Neural crest cell (in vitro differentiated cells): ENCODE data around the gene MIB2. TPM values are rescaled to one million over a fixed set of nuclear protein-coding genes. Genes with fewer than 3 reads are reported as not detected.
A peak's percentile ranks its signal among the peaks of the same experiment; 100 is the strongest.
"Not testable (repeated sequence)": the region's sequence is repeated elsewhere in the genome, so short reads cannot be mapped to it uniquely, and the experiment has no call there.

ENCODE experiments used
- DNase-seq: peaks from one replicate; pipeline ENCODE4 v3.0.0; 2021; ENCODE audit warnings: low read depth, mixed read lengths, low spot score
- H3K27ac Mint-ChIP-seq: one replicate; pipeline ENCODE4 v1.8.0; 2021; ENCODE audit warnings: mild to moderate bottlenecking, mixed read lengths; ENCODE audit not compliant: unreplicated experiment
- H3K27me3 Mint-ChIP-seq: 2 replicates; pipeline ENCODE4 v1.8.0; 2021; ENCODE audit warnings: low read depth, mild to moderate bottlenecking, mixed read lengths
- H3K36me3 Mint-ChIP-seq: 2 replicates; pipeline ENCODE4 v1.8.0; 2021; ENCODE audit warnings: low read depth, mild to moderate bottlenecking, mixed read lengths
- H3K4me1 Mint-ChIP-seq: 2 replicates; pipeline ENCODE4 v1.8.0; 2021; ENCODE audit warnings: mixed read lengths
- H3K4me3 Mint-ChIP-seq: one replicate; pipeline ENCODE4 v1.8.0; 2021; ENCODE audit warnings: mild to moderate bottlenecking, mixed read lengths
- H3K9me3 Mint-ChIP-seq: 2 replicates; pipeline ENCODE4 v1.8.0; 2021; ENCODE audit warnings: mixed read lengths
- total RNA-seq: library from RNA; stranded (reverse); gene quantifications from 2 replicates; pipeline ENCODE4 v1.2.1, GENCODE V29; 2021
- TF ChIP-seq, protein P1 (sequence below): fragments of 200-600 bp; sonication (generic); conservative IDR thresholded peaks from 2 replicates; pipeline ENCODE4 v1.5.0; 2021; ENCODE audit warnings: antibody characterized with exemption, mild to moderate bottlenecking

Gene MIB2
- total RNA-seq, 1 donor from 2014 or later = 105 TPM

DNA sequence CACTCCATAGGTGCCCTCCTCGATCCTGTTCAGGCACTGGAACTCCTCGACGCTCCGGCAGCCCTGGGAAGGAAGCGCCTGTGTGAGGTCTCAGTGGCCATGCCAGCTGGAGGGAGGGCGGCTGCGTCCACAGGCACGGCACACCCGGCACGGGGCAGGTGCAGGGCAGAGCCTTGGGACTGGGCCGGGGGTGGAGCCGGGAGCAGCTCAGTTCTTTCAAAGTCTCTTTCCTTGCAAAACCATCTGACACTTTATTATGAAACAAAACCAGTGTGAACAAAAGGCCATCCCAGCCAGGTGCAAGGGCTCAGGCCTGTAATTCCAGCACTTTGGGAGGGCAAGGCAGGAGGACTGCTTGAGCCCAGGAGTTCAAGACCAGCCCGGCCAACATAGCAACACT, 23.2 kb downstream of the MIB2 start:
- not testable (repeated sequence) for H3K4me1 Mint-ChIP-seq, H3K27me3 Mint-ChIP-seq, H3K27ac Mint-ChIP-seq, H3K36me3 Mint-ChIP-seq, DNase-seq, H3K9me3 Mint-ChIP-seq, H3K4me3 Mint-ChIP-seq

DNA sequence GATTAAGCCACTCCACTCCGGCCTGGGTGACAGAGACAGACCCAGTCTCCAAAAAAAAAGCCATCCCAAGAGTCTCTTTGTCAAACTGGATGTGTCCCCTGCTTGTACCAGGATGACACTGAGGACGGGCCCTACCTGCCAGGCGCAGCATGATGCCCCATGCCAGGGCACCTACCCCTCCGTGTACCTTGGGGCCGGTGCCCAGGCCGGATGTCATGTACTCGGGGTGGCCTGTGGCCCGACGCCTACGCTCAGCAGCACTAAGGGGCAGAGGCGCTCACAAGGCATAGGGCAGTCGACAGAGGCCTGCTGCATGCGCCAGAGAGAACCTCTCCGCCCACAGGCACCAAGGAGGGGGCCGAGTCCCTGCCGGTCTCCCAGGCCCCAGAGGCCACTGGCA, 24.1 kb downstream of the MIB2 start:
- H3K27me3 Mint-ChIP-seq, DNase-seq, H3K27ac Mint-ChIP-seq, H3K4me3 Mint-ChIP-seq, H3K36me3 Mint-ChIP-seq, H3K9me3 Mint-ChIP-seq, H3K4me1 Mint-ChIP-seq: not testable (repeated sequence)

DNA sequence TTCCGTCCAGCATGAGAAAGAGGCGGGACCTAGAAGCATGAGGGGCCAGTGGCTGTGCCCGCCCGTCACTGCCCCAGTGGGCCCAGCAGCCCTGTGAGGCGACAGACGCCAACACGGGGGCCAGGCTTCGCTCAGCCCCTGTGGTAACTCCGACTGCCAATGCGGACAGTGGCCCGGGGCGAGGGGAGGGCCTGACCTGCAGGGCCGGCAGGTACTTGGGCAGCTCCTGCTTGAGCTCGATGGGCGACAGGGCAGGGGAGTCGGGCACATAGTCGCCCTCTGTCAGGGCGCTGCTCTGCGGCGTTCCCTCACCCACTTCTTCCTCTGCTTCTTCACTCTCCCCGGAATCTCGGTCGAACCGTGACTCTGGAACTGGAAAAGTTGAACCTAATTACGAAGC, 24.8 kb downstream of the MIB2 start:
- not testable (repeated sequence) for DNase-seq, H3K9me3 Mint-ChIP-seq, H3K27me3 Mint-ChIP-seq, H3K36me3 Mint-ChIP-seq, H3K4me1 Mint-ChIP-seq, H3K4me3 Mint-ChIP-seq, H3K27ac Mint-ChIP-seq

DNA sequence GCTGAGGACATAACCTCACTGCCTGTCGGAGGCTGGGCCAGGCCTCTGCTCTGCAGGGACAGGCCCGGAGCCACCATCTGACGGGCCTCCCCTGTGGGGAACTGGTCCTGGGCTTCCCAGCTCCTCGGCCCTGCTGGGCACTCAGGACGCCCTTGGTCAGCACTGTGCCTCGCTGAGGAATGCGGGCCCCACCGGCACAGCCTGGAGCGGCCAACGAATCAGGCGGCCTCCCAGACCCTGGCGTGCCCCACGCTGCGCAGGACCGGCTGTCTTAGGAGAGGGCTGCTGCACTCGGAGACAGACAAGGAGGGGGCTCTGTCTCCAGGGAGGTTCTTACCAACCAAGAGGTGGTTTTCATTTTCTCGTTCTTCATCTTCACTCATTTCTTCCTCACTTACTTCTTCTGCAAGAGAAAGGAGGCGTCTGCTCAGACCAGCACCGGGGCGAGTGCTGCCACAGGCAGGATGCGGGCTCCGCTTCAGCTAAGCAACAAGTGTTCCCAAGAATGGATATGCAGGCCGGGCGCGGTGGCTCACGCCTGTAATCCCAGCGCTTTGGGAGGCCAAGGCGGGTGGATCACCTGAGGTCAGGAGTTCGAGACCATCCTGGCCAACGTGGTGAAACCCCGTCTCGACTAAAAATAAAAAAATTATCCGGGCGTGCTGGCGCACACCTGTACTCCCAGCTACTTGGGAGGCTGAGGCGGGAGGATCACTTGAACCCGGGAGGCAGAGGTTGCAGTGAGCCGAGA, 25.6 kb downstream of the MIB2 start:
- H3K27me3 Mint-ChIP-seq, H3K27ac Mint-ChIP-seq, DNase-seq, H3K4me1 Mint-ChIP-seq, H3K36me3 Mint-ChIP-seq, H3K9me3 Mint-ChIP-seq, H3K4me3 Mint-ChIP-seq: not testable (repeated sequence)

DNA sequence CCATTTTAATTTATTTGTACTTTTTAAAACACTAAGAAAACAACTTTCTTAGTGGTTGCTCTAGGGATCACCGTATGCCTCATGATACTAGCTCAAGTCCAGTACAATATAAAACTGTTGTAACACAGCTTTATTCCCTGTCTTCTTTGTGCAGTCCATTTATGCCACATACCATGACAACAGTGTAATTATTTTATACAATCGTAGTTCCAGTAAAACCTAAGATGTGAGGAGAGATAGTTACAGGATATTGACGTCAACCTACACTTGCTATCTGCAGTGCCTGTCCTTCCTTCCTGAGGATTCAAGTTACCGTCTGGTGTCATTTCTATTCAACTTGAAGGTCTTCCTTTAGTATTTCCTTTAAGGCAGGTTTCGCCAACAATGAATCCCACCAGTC, 31.0 kb downstream of the MIB2 start:
- DNase-seq, H3K4me3 Mint-ChIP-seq, H3K4me1 Mint-ChIP-seq, H3K27ac Mint-ChIP-seq, H3K9me3 Mint-ChIP-seq, H3K27me3 Mint-ChIP-seq: not testable (repeated sequence)
- H3K36me3 Mint-ChIP-seq = peaks cover 14% of the 10 kb centered on the region

DNA sequence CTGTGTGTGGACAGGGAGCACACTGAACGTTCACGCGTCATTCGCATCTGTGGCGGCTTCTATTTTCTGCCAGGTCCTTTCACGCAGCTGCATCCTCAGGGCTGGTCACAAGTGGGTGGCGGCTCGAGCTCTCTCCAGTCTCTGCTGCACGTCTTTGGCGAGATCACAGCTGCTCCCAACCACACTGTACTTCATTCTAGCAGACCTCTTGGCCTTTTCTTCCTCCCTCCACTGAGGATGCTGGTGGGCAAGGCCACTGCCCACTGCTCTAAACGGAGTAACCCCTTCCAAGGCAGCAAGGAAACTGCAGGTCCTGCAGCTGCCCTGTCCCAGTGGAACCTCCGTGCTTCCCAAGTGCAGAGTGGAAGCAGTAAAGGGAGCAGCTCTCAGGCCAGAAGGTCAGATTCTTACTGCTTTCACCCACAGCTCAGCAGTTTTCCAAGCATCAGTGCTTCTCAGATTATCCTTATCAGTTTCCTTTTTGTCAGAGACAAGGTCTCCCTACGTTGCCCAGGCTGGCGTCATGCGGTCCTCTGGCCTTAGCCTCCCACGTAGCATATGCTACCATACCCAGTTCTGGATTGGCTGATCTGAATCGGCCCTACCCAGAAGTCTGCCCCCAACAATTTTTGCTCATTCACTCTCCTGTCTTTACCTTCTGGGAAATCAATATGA, 32.4 kb downstream of the MIB2 start:
- not testable (repeated sequence) for H3K27ac Mint-ChIP-seq, H3K9me3 Mint-ChIP-seq, H3K27me3 Mint-ChIP-seq, H3K4me1 Mint-ChIP-seq, DNase-seq, H3K4me3 Mint-ChIP-seq
- peaks cover 19% of the 10 kb centered on the region for H3K36me3 Mint-ChIP-seq

DNA sequence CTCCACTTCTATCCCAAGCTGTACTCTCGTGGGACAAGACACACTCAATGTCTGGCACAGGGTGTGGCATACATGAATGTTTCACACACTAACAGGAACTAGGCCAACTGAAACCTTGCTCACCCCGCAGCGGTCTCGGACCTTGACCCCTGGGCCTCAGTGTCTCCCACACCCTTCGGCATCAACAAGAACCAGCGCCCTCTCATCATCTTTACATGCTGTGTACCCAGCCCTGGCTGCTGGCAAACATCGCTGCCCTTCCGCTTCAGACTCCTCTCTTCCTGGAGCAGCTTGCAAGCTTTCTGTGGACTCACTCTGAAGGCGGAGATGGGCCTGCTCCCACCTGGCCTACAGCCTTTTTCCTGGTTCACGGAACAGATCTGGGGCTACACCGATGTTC, 33.0 kb downstream of the MIB2 start:
- not testable (repeated sequence) for H3K27ac Mint-ChIP-seq, H3K9me3 Mint-ChIP-seq, H3K4me3 Mint-ChIP-seq, H3K27me3 Mint-ChIP-seq, DNase-seq, H3K4me1 Mint-ChIP-seq
- peaks cover 19% of the 10 kb centered on the region for H3K36me3 Mint-ChIP-seq

DNA sequence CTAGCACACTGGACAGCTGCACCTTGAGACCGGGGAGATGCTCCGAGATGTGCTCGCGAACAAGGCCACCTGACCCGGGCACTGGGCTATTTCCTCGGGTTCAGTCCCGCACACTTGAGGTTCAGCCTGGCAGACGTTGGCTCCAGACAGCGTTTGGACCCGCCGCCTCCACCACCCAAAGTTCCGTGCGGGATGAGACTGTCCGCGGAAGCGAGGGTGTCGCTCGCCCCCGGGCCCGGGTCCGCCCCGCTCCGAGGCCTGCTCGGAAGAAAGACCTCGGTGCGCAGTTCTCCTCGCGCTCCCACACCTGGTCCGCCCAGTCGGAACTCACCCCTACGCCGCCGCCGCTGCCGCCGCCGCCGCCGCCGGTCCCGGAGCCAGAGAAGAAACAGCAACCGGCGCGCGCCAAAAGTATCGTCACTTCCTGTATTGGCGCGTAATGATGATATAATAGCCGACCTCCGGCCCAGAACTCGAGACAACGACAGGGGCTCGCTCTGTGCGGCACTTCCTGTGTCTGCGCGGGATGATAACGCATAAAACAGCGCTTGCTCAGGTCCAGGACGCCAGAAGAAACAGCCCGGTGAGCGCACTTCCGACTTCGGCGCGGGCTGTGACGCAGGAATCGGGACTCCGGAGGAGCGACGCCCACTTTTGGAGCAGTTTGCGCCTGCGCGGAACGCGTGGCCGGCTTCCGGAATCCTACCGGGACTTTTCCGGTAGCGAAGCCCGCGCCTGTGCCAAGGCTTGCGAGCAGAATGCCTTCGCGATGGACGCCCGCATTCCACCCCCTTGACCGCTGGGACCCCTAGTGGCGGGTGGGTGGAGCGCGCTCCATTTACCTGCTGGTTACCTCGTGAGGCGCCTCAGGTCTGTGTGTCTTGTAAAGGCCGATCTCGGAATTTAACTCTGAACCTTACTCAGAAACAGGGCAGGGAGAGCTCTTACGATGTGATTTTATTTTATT, 43.6 kb downstream of the MIB2 start, which contains the start of gene CDK11B:
CDK11B (minus strand) TSS at position 422 of the 967 bp plus-strand sequence. CDS start 1,519 bp downstream, outside the sequence.
- peak; percentile 82 for DNase-seq
- not testable (repeated sequence) for H3K27me3 Mint-ChIP-seq, H3K36me3 Mint-ChIP-seq, H3K9me3 Mint-ChIP-seq, H3K4me1 Mint-ChIP-seq
- H3K4me3 Mint-ChIP-seq = peak within 1 kb of the TSS; percentile 99
- TF ChIP-seq, protein P1, sequence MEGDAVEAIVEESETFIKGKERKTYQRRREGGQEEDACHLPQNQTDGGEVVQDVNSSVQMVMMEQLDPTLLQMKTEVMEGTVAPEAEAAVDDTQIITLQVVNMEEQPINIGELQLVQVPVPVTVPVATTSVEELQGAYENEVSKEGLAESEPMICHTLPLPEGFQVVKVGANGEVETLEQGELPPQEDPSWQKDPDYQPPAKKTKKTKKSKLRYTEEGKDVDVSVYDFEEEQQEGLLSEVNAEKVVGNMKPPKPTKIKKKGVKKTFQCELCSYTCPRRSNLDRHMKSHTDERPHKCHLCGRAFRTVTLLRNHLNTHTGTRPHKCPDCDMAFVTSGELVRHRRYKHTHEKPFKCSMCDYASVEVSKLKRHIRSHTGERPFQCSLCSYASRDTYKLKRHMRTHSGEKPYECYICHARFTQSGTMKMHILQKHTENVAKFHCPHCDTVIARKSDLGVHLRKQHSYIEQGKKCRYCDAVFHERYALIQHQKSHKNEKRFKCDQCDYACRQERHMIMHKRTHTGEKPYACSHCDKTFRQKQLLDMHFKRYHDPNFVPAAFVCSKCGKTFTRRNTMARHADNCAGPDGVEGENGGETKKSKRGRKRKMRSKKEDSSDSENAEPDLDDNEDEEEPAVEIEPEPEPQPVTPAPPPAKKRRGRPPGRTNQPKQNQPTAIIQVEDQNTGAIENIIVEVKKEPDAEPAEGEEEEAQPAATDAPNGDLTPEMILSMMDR = peak; percentile 54
- peak within 1 kb of the TSS; percentile 100 for H3K27ac Mint-ChIP-seq

DNA sequence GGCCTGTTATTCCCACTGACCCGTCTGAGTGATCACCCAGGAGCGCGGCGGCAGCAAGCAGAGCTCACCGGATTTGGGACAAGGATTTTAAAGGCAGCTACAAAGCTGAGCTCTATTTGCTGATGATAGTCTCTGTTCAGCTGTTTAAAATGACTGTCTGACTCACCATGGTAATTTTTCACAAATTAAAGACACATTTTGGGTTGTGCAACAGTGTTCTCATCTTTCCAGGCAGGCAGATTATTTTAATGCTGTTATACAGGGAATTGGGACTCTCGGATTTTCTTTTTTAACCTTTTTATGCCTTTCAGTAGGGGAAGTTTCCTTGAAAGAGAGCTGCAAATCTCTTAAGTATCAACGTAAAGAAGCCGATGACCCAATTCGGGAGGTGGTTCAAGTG, 47.1 kb downstream of the MIB2 start:
- not testable (repeated sequence) for H3K9me3 Mint-ChIP-seq, H3K27ac Mint-ChIP-seq, H3K36me3 Mint-ChIP-seq, H3K27me3 Mint-ChIP-seq, DNase-seq, H3K4me1 Mint-ChIP-seq, H3K4me3 Mint-ChIP-seq

DNA sequence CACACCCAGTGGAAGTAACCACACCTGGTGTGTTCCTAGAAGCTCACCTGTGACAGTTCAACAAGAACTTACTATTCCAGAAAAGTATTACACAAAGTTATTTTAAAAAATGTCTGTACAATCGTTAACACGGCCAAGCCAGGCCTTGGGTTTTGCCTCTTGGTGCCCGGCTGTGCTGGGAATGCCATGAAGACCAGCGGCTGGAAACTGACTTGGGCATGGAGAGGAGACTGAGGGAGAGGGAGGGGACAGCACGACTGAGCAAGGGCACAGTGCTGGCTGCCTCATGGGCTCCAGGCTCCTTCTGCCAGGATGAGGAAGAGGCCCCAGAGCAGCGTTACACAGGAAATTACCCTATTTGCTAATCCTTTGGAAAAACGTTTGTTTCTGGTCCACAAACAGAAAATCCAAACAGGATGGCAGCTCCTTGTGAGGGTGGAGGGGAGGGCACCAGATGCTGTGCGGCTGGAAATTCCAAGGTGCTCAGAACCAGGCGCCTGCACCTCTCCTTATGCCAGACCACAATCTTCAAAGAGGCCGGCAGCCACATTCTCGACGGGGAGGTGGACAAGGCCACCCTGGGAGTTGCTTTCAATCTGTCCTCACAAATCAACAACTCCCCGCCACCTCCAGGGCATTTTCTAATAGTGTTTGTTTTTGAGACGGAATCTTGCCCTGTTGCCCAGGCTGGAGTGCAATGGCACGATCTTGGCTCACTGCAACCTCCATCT, 47.7 kb downstream of the MIB2 start:
- not testable (repeated sequence) for H3K27me3 Mint-ChIP-seq, H3K4me1 Mint-ChIP-seq, H3K36me3 Mint-ChIP-seq, H3K4me3 Mint-ChIP-seq, DNase-seq, H3K9me3 Mint-ChIP-seq, H3K27ac Mint-ChIP-seq

DNA sequence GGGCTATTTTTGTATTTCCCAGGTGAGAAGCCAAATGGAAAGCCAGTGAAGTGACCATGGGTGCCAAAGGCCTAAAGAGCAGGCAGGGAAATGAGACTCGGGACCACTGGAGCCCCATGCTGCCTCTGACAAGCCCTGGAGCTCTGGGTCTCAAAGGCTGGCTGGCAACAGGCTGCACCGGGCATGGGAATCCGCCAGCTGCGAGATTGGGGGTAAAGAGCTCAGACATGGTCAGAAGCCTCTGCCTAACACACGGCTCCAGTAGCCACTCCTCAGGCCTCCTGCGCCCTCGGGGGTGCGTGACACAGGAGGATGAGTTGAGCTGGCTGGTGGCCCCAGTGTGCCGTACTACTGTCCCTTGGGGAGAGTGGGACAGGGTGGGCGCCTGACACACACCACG, 49.0 kb downstream of the MIB2 start:
- not testable (repeated sequence) for H3K36me3 Mint-ChIP-seq, H3K4me3 Mint-ChIP-seq, H3K27ac Mint-ChIP-seq

More for the DNA sequence above, 49.0 kb downstream of the MIB2 start:
- H3K27me3 Mint-ChIP-seq, H3K4me1 Mint-ChIP-seq, DNase-seq, H3K9me3 Mint-ChIP-seq: not testable (repeated sequence)
